Activated CD4-positive, CD25-positive, alpha-beta regulatory T cell treated with anti-CD3 and anti-CD28 coated beads, Interleukin-2, amount 50 U/mL, for 72 hours (primary cell): ENCODE data around the gene CARNS1.
"Not testable (repeated sequence)": the region's sequence is repeated elsewhere in the genome, so short reads cannot be mapped to it uniquely, and the experiment has no call there.

Source experiments
- DNase-seq: peaks from one replicate; pipeline ENCODE4 v3.0.0; 2021

The CARNS1 gene

GRCh38 chr11:67410984-67411784 lies 4.3 kb upstream of the CARNS1 start:
- DNase-seq, result no peak

GRCh38 chr11:67411785-67412152 lies 3.7 kb upstream of the CARNS1 start:
- no peak for DNase-seq

GRCh38 chr11:67412495-67413179 lies 2.8 kb upstream of the CARNS1 start:
- DNase-seq, result no peak

- DNase-seq, result no peak
These were observed 2.1 kb upstream of the CARNS1 start for GRCh38 chr11:67413266-67413849.

- DNase-seq, result no peak
These were observed 1.2 kb downstream of the CARNS1 start for GRCh38 chr11:67416416-67417335.

GRCh38 chr11:67417425-67417824 lies 1.9 kb downstream of the CARNS1 start:
- DNase-seq, result no peak

GRCh38 chr11:67418476-67419281 lies 3.2 kb downstream of the CARNS1 start:
- no peak for DNase-seq

- DNase-seq, result no peak
These were observed 4.0 kb downstream of the CARNS1 start for GRCh38 chr11:67419325-67420049.

- DNase-seq, result no peak
These were observed 4.7 kb downstream of the CARNS1 start for GRCh38 chr11:67420147-67420645.

- DNase-seq, result peak; percentile 99
These were observed 5.4 kb downstream of the CARNS1 start for GRCh38 chr11:67420646-67421429.

- DNase-seq, result no peak
These were observed 6.1 kb downstream of the CARNS1 start for GRCh38 chr11:67421430-67422031.

GRCh38 chr11:67422891-67423290 lies 7.4 kb downstream of the CARNS1 start:
- DNase-seq, result no peak

- no peak for DNase-seq
These were observed 8.0 kb downstream of the CARNS1 start for GRCh38 chr11:67423466-67423865.

GRCh38 chr11:67423891-67424613 lies 8.6 kb downstream of the CARNS1 start:
- no peak for DNase-seq

GRCh38 chr11:67427364-67427859 lies 11.9 kb downstream of the CARNS1 start:
- DNase-seq, result not testable (repeated sequence)

- DNase-seq, result peak; percentile 100
These were observed 12.8 kb downstream of the CARNS1 start, which contains the start of gene RPS6KB2 for GRCh38 chr11:67428052-67429001. RPS6KB2 (plus strand) TSS chr11:67428494; CDS start chr11:67428546, 52 bp downstream.

- DNase-seq, result no peak
These were observed 13.7 kb downstream of the CARNS1 start for GRCh38 chr11:67429038-67429668.
